ENCODE results near the gene MAFG. TPM values are rescaled to one million over a fixed set of nuclear protein-coding genes. Genes with fewer than 3 reads are reported as not detected.
A peak's percentile ranks its signal among the peaks of the same experiment; 100 is the strongest.

Gene MAFG
- total and polyA plus RNA-seq, 12 donors = 7.7 to 44.5 (median 22.1) TPM

GRCh38 chr17:81959362-81960129 lies 32.0 kb upstream of the MAFG start:
- peaks cover 35% of the 10 kb centered on the region for H3K27me3 ChIP-seq
- peaks cover 9 to 11% of the 10 kb centered on the region in 2 donors for H3K4me1 ChIP-seq (replicated peaks in 1 of 2)
- H3K4me3 ChIP-seq = peak overlapping the region in 1 of 4 donors; percentile 61
- no peak for TF ChIP-seq POLR2A (IDR thresholded peaks at IDR 0.05)
- TF ChIP-seq CTCF (IDR thresholded peaks at IDR 0.05) = peak in 3 of 6 experiments; percentile 87 to 99 (median 97)
- H3K27ac ChIP-seq = no peak overlapping the region
- DNase-seq = peak; percentile 47 to 80 (median 70)
- no peaks in the 10 kb centered on the region for H3K36me3 ChIP-seq (replicated peaks in 1 of 2)
- intact Hi-C loops (cut with DNase I) = loop anchor here (2.0 kb wide), 1 partner anchor 61 kb away; no protein-coding TSS in a partner anchor
- 0 to 3% (median 0%) methylated on average over 7 to 110 of the region's 112 CpGs for WGBS, 4 donors
- H3K9me3 ChIP-seq (replicated peaks in 1 of 3) = no peaks in the 10 kb centered on the region

DNA sequence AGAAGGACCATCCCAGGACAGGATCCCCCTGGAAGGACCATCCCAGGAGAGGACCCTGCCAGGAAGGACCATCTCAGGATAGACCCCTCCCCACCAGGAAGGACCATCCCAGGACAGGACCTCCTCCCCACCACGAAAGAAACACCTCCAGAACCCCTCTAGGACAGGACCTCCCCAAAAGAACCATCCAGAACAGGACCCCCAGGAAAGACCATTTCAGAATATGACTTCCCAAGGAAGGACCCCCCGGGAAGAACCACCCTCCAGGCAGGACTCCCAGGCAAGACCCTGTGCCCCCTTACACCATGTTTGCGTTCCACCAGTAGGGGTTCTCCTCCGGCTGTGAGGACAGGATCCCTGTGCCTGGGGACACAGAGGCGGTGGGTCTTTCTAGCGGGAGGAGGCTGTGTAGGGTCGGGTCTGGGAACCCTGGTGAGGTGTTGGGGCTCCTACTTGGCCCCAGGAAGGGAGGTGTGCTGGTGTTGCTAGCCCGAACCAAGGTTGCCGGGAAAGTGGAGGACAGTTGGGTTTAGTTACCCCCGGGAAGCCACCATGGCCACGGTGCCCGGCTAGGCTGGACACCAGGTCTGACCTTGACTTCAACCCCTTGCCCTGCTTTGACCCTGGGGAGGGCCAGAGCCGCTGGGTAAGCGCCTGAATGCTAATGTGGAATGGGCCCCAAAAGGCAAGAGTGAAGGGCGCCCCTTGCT lies 31.3 kb upstream of the MAFG start:
- WGBS, 4 donors = 48 to 80% (median 56%) methylated on average over 7 to 15 of the region's 15 CpGs
- peaks cover 9 to 11% of the 10 kb centered on the region in 2 donors for H3K4me1 ChIP-seq (replicated peaks in 1 of 2)
- H3K27me3 ChIP-seq = peaks cover 35% of the 10 kb centered on the region
- no peak overlapping the region for H3K27ac ChIP-seq
- intact Hi-C loops (cut with DNase I) = loop anchor here in 1 of 2 donors (2.0 kb wide), 1 partner anchor 62 kb away; no protein-coding TSS in a partner anchor
- peak overlapping the region in 1 of 4 donors; percentile 61 for H3K4me3 ChIP-seq
- H3K36me3 ChIP-seq (replicated peaks in 1 of 2) = no peaks in the 10 kb centered on the region
- no peak for DNase-seq
- H3K9me3 ChIP-seq (replicated peaks in 1 of 3) = no peaks in the 10 kb centered on the region
- no peak for TF ChIP-seq POLR2A (IDR thresholded peaks at IDR 0.05)
- no peak for TF ChIP-seq CTCF (IDR thresholded peaks at IDR 0.05)

GRCh38 chr17:81957691-81958432 lies 30.3 kb upstream of the MAFG start:
- H3K4me1 ChIP-seq (replicated peaks in 1 of 2) = peaks cover 9 to 11% of the 10 kb centered on the region in 2 donors
- DNase-seq = no peak
- no peak for TF ChIP-seq CTCF (IDR thresholded peaks at IDR 0.05)
- H3K27me3 ChIP-seq = peaks cover 30% of the 10 kb centered on the region
- H3K27ac ChIP-seq = no peak overlapping the region
- WGBS, 4 donors = 75 to 88% (median 76%) methylated on average over 15 to 19 of the region's 19 CpGs
- intact Hi-C loops (cut with DNase I) = loop anchor here in 1 of 2 donors (2.0 kb wide), 1 partner anchor 63 kb away; no protein-coding TSS in a partner anchor
- no peaks in the 10 kb centered on the region for H3K9me3 ChIP-seq (replicated peaks in 1 of 3)
- H3K36me3 ChIP-seq (replicated peaks in 1 of 2) = no peaks in the 10 kb centered on the region
- no peak overlapping the region for H3K4me3 ChIP-seq

Measured in adrenal gland (tissue), 12 donors.